ENCODE measurements around the gene TMEM145. TPM values are rescaled to one million over a fixed set of nuclear protein-coding genes. Genes with fewer than 3 reads are reported as not detected.
"Not testable (repeated sequence)": the region's sequence is repeated elsewhere in the genome, so short reads cannot be mapped to it uniquely, and the experiment has no call there.

TMEM145 gene
- total RNA-seq (0.83 TPM in 1 of 2 replicates, not detected in the other), polyA plus RNA-seq (0.05 and 0.20 TPM in 2 replicates), polyA minus RNA-seq (ENCODE audit: low replicate concordance) (not detected in 2 replicates)
- 0.14 and 0.17 TPM in 2 replicates for polyA plus RNA-seq (2012)

- Histone ChIP-seq H3K4me2 (ENCODE audit: extremely low read depth, insufficient read depth, low read length) (peak within 1 kb of the TSS; percentile 68), H2AFZ (ENCODE audit: low read length) (no peak within 1 kb of the TSS), H3K79me2 (ENCODE audit: control insufficient read depth, insufficient read depth, low read length) (no peaks in the 10 kb centered on the region), H3K9ac (ENCODE audit: insufficient read depth, low read length) (no peak within 1 kb of the TSS), H3K27ac (ENCODE audit: insufficient read depth, low read length) (no peak within 1 kb of the TSS), H3K27me3 (ENCODE audit: control insufficient read depth, insufficient read depth, low read length) (peaks cover 16% of the 10 kb centered on the region), H3K4me3 (replicated peaks in 1 of 4; ENCODE audit: control extremely low read depth in 1 of 4, insufficient read depth in 1 of 4, low read depth in 3 of 4, low read length in 4 of 4) (peak within 1 kb of the TSS; percentile 19 to 54 (median 40)), H4K20me1 (ENCODE audit: control insufficient read depth, extremely low read depth, insufficient read depth, low read length) (no peaks in the 10 kb centered on the region), H3K4me1 (ENCODE audit: control insufficient read depth, extremely low read depth, insufficient read depth, low read length) (no peaks in the 10 kb centered on the region), H3K9me3 (ENCODE audit: control insufficient read depth, insufficient read depth, low read depth, low read length) (no peaks in the 10 kb centered on the region), H3K36me3 (ENCODE audit: control insufficient read depth, insufficient read depth, low read length) (no peaks in the 10 kb centered on the region)
- TF ChIP-seq CTCF (conservative IDR thresholded peaks at IDR 0.05 in 1 of 2, IDR thresholded peaks at IDR 0.05 in 1 of 2; ENCODE audit: low read depth in 1 of 2, low read length in 2 of 2) (no peak), EZH2 (IDR thresholded peaks at IDR 0.05; ENCODE audit: low read length, missing control alignments) (no peak)
- peak; percentile 36 to 59 for DNase-seq (ENCODE audit: low read depth in 2 of 2)
These were observed at the start of gene TMEM145 for GRCh38 chr19:42313096-42313839. Gene TMEM145 (plus strand): TSS chr19:42313309. CDS start chr19:42313377, 68 bp downstream.

- not testable (repeated sequence) for H3K27me3 ChIP-seq (ENCODE audit: control insufficient read depth, insufficient read depth, low read length); H3K4me2 ChIP-seq (ENCODE audit: extremely low read depth, insufficient read depth, low read length); DNase-seq (ENCODE audit: low read depth in 2 of 2); H3K27ac ChIP-seq (ENCODE audit: insufficient read depth, low read length); H3K9ac ChIP-seq (ENCODE audit: insufficient read depth, low read length); H4K20me1 ChIP-seq (ENCODE audit: control insufficient read depth, extremely low read depth, insufficient read depth, low read length); H3K36me3 ChIP-seq (ENCODE audit: control insufficient read depth, insufficient read depth, low read length); H3K4me3 ChIP-seq (replicated peaks in 1 of 4; ENCODE audit: control extremely low read depth in 1 of 4, insufficient read depth in 1 of 4, low read depth in 3 of 4, low read length in 4 of 4); H2AFZ ChIP-seq (ENCODE audit: low read length); H3K9me3 ChIP-seq (ENCODE audit: control insufficient read depth, insufficient read depth, low read depth, low read length)
- Histone ChIP-seq H3K79me2 (ENCODE audit: control insufficient read depth, insufficient read depth, low read length) (peaks cover 16% of the 10 kb centered on the region), H3K4me1 (ENCODE audit: control insufficient read depth, extremely low read depth, insufficient read depth, low read length) (peaks cover 11% of the 10 kb centered on the region)
These were observed 47.0 kb upstream of the TMEM145 start for GRCh38 chr19:42266105-42266504.

GRCh38 chr19:42266928-42267603, 46.0 kb upstream of the TMEM145 start:
- not testable (repeated sequence) for H2AFZ ChIP-seq (ENCODE audit: low read length); H3K9me3 ChIP-seq (ENCODE audit: control insufficient read depth, insufficient read depth, low read depth, low read length); H4K20me1 ChIP-seq (ENCODE audit: control insufficient read depth, extremely low read depth, insufficient read depth, low read length); H3K36me3 ChIP-seq (ENCODE audit: control insufficient read depth, insufficient read depth, low read length); H3K27me3 ChIP-seq (ENCODE audit: control insufficient read depth, insufficient read depth, low read length); H3K4me3 ChIP-seq (replicated peaks in 1 of 4; ENCODE audit: control extremely low read depth in 1 of 4, insufficient read depth in 1 of 4, low read depth in 3 of 4, low read length in 4 of 4); DNase-seq (ENCODE audit: low read depth in 2 of 2); H3K27ac ChIP-seq (ENCODE audit: insufficient read depth, low read length); H3K9ac ChIP-seq (ENCODE audit: insufficient read depth, low read length)
- peaks cover 24% of the 10 kb centered on the region for H3K79me2 ChIP-seq (ENCODE audit: control insufficient read depth, insufficient read depth, low read length)
- peaks cover 13% of the 10 kb centered on the region for H3K4me1 ChIP-seq (ENCODE audit: control insufficient read depth, extremely low read depth, insufficient read depth, low read length)
- H3K4me2 ChIP-seq (ENCODE audit: extremely low read depth, insufficient read depth, low read length), result peak overlapping the region; percentile 98

Measured in fibroblast of lung (primary cell).